SU-DHL-6 (cell line): Measurements from ENCODE around the gene GPR107.

Experiments used
- H2AFZ ChIP-seq: fragments of 200-600 bp; sonication (generic); 2 replicates; pipeline ENCODE4 v1.6.1; 2014; ENCODE audit warnings: low read depth, mild to moderate bottlenecking, moderate library complexity, mixed read lengths, antibody characterized with exemption, low read length; ENCODE audit not compliant: severe bottlenecking
- H3F3A ChIP-seq: fragments of 200-600 bp; shearing (Covaris generic); 2 replicates; pipeline ENCODE4 v1.6.0; 2016; ENCODE audit warnings: antibody characterized with exemption, mild to moderate bottlenecking; ENCODE audit not compliant: insufficient read depth
- H3K27ac ChIP-seq: fragments of 200-600 bp; sonication (generic); 2 replicates; pipeline ENCODE4 v1.5.1; 2016; ENCODE audit warnings: low read depth, mild to moderate bottlenecking, low read length, moderate library complexity, mixed read lengths
- H3K27me3 ChIP-seq: fragments of 200-600 bp; sonication (generic), shearing (Covaris generic); 2 replicates; pipeline ENCODE4 v1.6.0; 2014; ENCODE audit warnings: mild to moderate bottlenecking, low read length
- H3K36me3 ChIP-seq: fragments of 200-600 bp; sonication (generic); 2 replicates; pipeline ENCODE4 v1.6.1; 2014; ENCODE audit warnings: mild to moderate bottlenecking, low read length, mixed read lengths
- H3K4me2 ChIP-seq: fragments of 300-600, 200-600 bp; shearing (Covaris generic), sonication (generic); 2 replicates; pipeline ENCODE4 v1.6.0; 2014; ENCODE audit warnings: low read length, low read depth, mild to moderate bottlenecking; ENCODE audit not compliant: poor library complexity, severe bottlenecking
- H3K4me3 ChIP-seq: fragments of 200-600 bp; sonication (generic); 2 replicates; pipeline ENCODE4 v1.5.1; 2014; ENCODE audit warnings: antibody characterized with exemption, low read length, mild to moderate bottlenecking, mixed read lengths; ENCODE audit not compliant: insufficient read depth, poor library complexity, severe bottlenecking
- H3K79me2 ChIP-seq: fragments of 200-600 bp; sonication (generic); 2 replicates; pipeline ENCODE4 v1.6.1; 2014; ENCODE audit warnings: mild to moderate bottlenecking, low read length, moderate library complexity; ENCODE audit not compliant: insufficient read depth
- H3K9ac ChIP-seq: fragments of 200-600 bp; sonication (generic); 2 replicates; pipeline ENCODE4 v1.7.0; 2014; ENCODE audit warnings: mild to moderate bottlenecking, low read length
- H3K9me2 ChIP-seq: fragments of 200-600 bp; sonication (generic); replicated peaks from 2 replicates; pipeline ENCODE4 v1.6.1; 2014; ENCODE audit warnings: low read length; ENCODE audit not compliant: insufficient read depth
- H3K9me3 ChIP-seq: fragments of 200-600 bp; sonication (generic); 2 replicates; pipeline ENCODE4 v1.6.1; 2014; ENCODE audit warnings: low read length, mixed read lengths; ENCODE audit not compliant: insufficient read depth
- H4K20me1 ChIP-seq: fragments of 200-600 bp; sonication (generic); 2 replicates; pipeline ENCODE4 v1.6.1; 2014; ENCODE audit warnings: low read depth, mild to moderate bottlenecking, antibody characterized with exemption, low read length, moderate library complexity, mixed read lengths
- CTCF ChIP-seq: fragments of 200-600 bp; sonication (generic); IDR thresholded peaks from one replicate; pipeline ENCODE4 v1.5.1; 2017; ENCODE audit warnings: antibody characterized with exemption, mild to moderate bottlenecking, low read length, moderate library complexity; ENCODE audit not compliant: insufficient read depth, poor library complexity, severe bottlenecking
- EZH2phosphoT487 ChIP-seq: fragments of 200-600 bp; sonication (generic), shearing (Covaris generic); conservative IDR thresholded peaks from 2 replicates; pipeline ENCODE4 v1.6.1; 2018; ENCODE audit warnings: mild to moderate bottlenecking, antibody characterized with exemption, low read length, moderate library complexity, mixed read lengths

Gene GPR107

GRCh38 chr9:130100681-130101080, 47.0 kb downstream of the GPR107 start:
- Histone ChIP-seq H3K27ac (no peak overlapping the region), H4K20me1 (no peaks in the 10 kb centered on the region), H3K27me3 (no peaks in the 10 kb centered on the region), H3K79me2 (no peaks in the 10 kb centered on the region), H3K36me3 (no peaks in the 10 kb centered on the region; the same call in 1 of the 2 replicates), H3K4me2 (no peak overlapping the region), H3F3A (0 out of 2 replicates have a peak, but pooled peaks cover 3% of the 10 kb centered on the region), H3K9me2 (no peaks in the 10 kb centered on the region), H2AFZ (no peak overlapping the region), H3K4me3 (no peak overlapping the region), H3K9ac (no peak overlapping the region), H3K9me3 (no peaks in the 10 kb centered on the region)
- no peak for TF ChIP-seq CTCF
- no peak for TF ChIP-seq EZH2phosphoT487

GRCh38 chr9:130101915-130102314, 48.2 kb downstream of the GPR107 start:
- no peaks in the 10 kb centered on the region for H3K27me3 ChIP-seq
- no peaks in the 10 kb centered on the region for H4K20me1 ChIP-seq
- no peak for TF ChIP-seq EZH2phosphoT487
- TF ChIP-seq CTCF, result no peak
- H3K36me3 ChIP-seq, result no peaks in the 10 kb centered on the region; the same call in 1 of the 2 replicates
- H3K9me2 ChIP-seq, result no peaks in the 10 kb centered on the region
- no peak overlapping the region for H3K9ac ChIP-seq
- no peak overlapping the region for H3K4me2 ChIP-seq
- H3F3A ChIP-seq, result 0 out of 2 replicates have a peak, but pooled peaks cover 3% of the 10 kb centered on the region
- no peak overlapping the region for H3K27ac ChIP-seq
- no peak overlapping the region for H2AFZ ChIP-seq
- no peak overlapping the region for H3K4me3 ChIP-seq
- no peaks in the 10 kb centered on the region for H3K9me3 ChIP-seq
- no peaks in the 10 kb centered on the region for H3K79me2 ChIP-seq

GRCh38 chr9:130104491-130105193, 50.9 kb downstream of the GPR107 start:
- Histone ChIP-seq H3K4me3 (no peak overlapping the region), H3K27ac (no peak overlapping the region), H3K9ac (no peak overlapping the region), H4K20me1 (no peaks in the 10 kb centered on the region), H3F3A (no peaks in the 10 kb centered on the region), H2AFZ (no peak overlapping the region), H3K27me3 (no peaks in the 10 kb centered on the region), H3K79me2 (no peaks in the 10 kb centered on the region), H3K4me2 (no peak overlapping the region), H3K36me3 (no peaks in the 10 kb centered on the region; the same call in 1 of the 2 replicates), H3K9me3 (no peaks in the 10 kb centered on the region), H3K9me2 (no peaks in the 10 kb centered on the region)
- no peak for TF ChIP-seq EZH2phosphoT487
- no peak for TF ChIP-seq CTCF
